Measurements from ENCODE around the gene GRK3. TPM values are rescaled to one million over a fixed set of nuclear protein-coding genes. Genes with fewer than 3 reads are reported as not detected.

The GRK3 gene
- total and polyA plus RNA-seq, 10 of the 15 experiments (the other 5 are each of a cell fraction or from before 2014, with no cell fraction given), result 3.1 to 35.1 (median 14.7) TPM

- BruUV-seq (replicated peaks), result no TSS peak
- Histone ChIP-seq H3K27ac (ENCODE audit: control insufficient read depth, insufficient read depth) (no peak overlapping the region), H3K36me3 (ENCODE audit: control insufficient read depth in 2 of 2, insufficient read depth in 2 of 2, low read length in 1 of 2) (peaks cover 6% of the 10 kb centered on the region in 2 experiments; a peak in 3 of 4 replicates), H3K4me1 (ENCODE audit: control insufficient read depth, insufficient read depth, low read length) (peaks cover 5% of the 10 kb centered on the region; the same call in 1 of the 2 replicates), H2AFZ (ENCODE audit: control insufficient read depth, low read depth, low read length) (no peak overlapping the region), H3K9ac (ENCODE audit: control insufficient read depth, insufficient read depth, low read length) (no peak overlapping the region), H3K9me3 (replicated peaks; ENCODE audit: control insufficient read depth, insufficient read depth, low read length) (no peaks in the 10 kb centered on the region), H3K79me2 (ENCODE audit: control insufficient read depth, insufficient read depth, low read length) (no peaks in the 10 kb centered on the region), H4K20me1 (ENCODE audit: control insufficient read depth, insufficient read depth) (no peaks in the 10 kb centered on the region), H3K27me3 (replicated peaks in 1 of 2; ENCODE audit: control insufficient read depth in 2 of 2, insufficient read depth in 2 of 2, low read length in 1 of 2) (no peaks in the 10 kb centered on the region), H3K4me2 (ENCODE audit: control insufficient read depth, insufficient read depth) (no peak overlapping the region), H3K4me3 (no peak overlapping the region)
- RAD21 ChIA-PET (ENCODE audit: unreplicated experiment), result interaction anchor here (0.7 kb wide), 1 partner anchor 169 kb away, joined by 4 read pairs; no protein-coding TSS in a partner anchor
- DNase-seq (ENCODE audit: low read depth, low spot score) (no peak), ATAC-seq (no peak), FAIRE-seq (no peak)
- no peak for TF ChIP-seq SPI1 (IDR thresholded peaks at IDR 0.05; ENCODE audit: borderline replicate concordance, insufficient read depth, low read depth, low read length)
- TF ChIP-seq NFYB (IDR thresholded peaks at IDR 0.05; ENCODE audit: insufficient read depth, low read depth, low read length), result no peak
- no peak for TF ChIP-seq CHD2 (IDR thresholded peaks at IDR 0.05; ENCODE audit: borderline replicate concordance, low read depth, low read length)
- no peak for TF ChIP-seq RBBP5 (conservative IDR thresholded peaks at IDR 0.05)
- no peak for TF ChIP-seq ZNF207 (IDR thresholded peaks at IDR 0.05; ENCODE audit: borderline replicate concordance)
- TF ChIP-seq RAD21 (IDR thresholded peaks at IDR 0.05; ENCODE audit: insufficient read depth, low read depth, low read length), result no peak
- TF ChIP-seq WRNIP1 (IDR thresholded peaks at IDR 0.05; ENCODE audit: borderline replicate concordance, low read depth, low read length), result no peak
- TF ChIP-seq USF1 (IDR thresholded peaks at IDR 0.05; ENCODE audit: borderline replicate concordance, extremely low read length, insufficient read depth, low read depth, low read length), result no peak
- no peak for TF ChIP-seq RB1 (IDR thresholded peaks at IDR 0.05; ENCODE audit: borderline replicate concordance)
- no peak for TF ChIP-seq ZBTB4 (CRISPR knock-in tag; IDR thresholded peaks at IDR 0.05)
- TF ChIP-seq FOXK2 (IDR thresholded peaks at IDR 0.05), result no peak
- SMC1A ChIA-PET (ENCODE audit: uncharacterized antibody, unreplicated experiment), result interaction anchor here (0.6 to 2.3 kb wide), 5 partner anchors 10 to 169 kb away, joined by 3 to 10 read pairs (median 3); no protein-coding TSS in a partner anchor
- intact Hi-C loops (cut with micrococcal nuclease; ENCODE audit: unreplicated experiment), result no loop called here
- POLR2A ChIA-PET, result interaction anchor here (0.6 kb wide), 1 partner anchor 18 kb away, joined by 3 read pairs; no protein-coding TSS in a partner anchor
- WGBS (ENCODE audit: insufficient coverage, insufficient replicate concordance, low lambda C conversion rate, missing lambda C conversion rate), result 94% methylated on average over 7 of the region's 7 CpGs
- CTCF ChIA-PET, result interaction anchor here (0.7 to 1.5 kb wide), 3 partner anchors 10 to 60 kb away, joined by 3 to 4 read pairs (median 4); no protein-coding TSS in a partner anchor
- in situ Hi-C loops (cut with MboI), result no loop called here
These were observed 148.4 kb downstream of the GRK3 start for GRCh38 chr22:25712661-25713400.

Data from GM12878 (cell line).